Sigmoid colon (tissue), 7 donors: Measurements from ENCODE around the gene MAGEC3. TPM values are rescaled to one million over a fixed set of nuclear protein-coding genes. Genes with fewer than 3 reads are reported as not detected.

Source experiments
- DNase-seq: peaks from one replicate; pipeline ENCODE4 v3.0.0-alpha.2; 2019
- H3K27ac ChIP-seq, 4 donors: fragments of 200-600 bp; sonication (generic); one replicate each; pipeline ENCODE4 v1.5.1; 2016 to 2019; ENCODE audit warnings: mild to moderate bottlenecking in 1 of 4
- H3K27me3 ChIP-seq, 3 donors: fragments of 200-600 bp; sonication (generic); one replicate each; pipeline ENCODE4 v1.5.1; 2019; ENCODE audit warnings: mild to moderate bottlenecking in 1 of 3
- H3K36me3 ChIP-seq, 4 donors: fragments of 200-600 bp; sonication (generic); one replicate each; pipeline ENCODE4 v1.5.1; 2016 to 2019
- H3K4me1 ChIP-seq, 4 donors: fragments of 200-600 bp; sonication (generic); one replicate each; pipeline ENCODE4 v1.5.1; 2017 to 2019
- H3K4me3 ChIP-seq, 4 donors: fragments of 200-600 bp; sonication (generic); one replicate each; pipeline ENCODE4 v1.5.1; 2017 to 2019; ENCODE audit warnings: mild to moderate bottlenecking in 2 of 4, moderate library complexity in 1 of 4
- H3K9me3 ChIP-seq, 4 donors: fragments of 200-600 bp in 3 of 4; sonication (generic) in 3 of 4; one replicate each; pipeline versions ENCODE4 v1.5.1 to v1.6.1; 2013 to 2019
- EP300 ChIP-seq, 4 donors: sonication (generic); formaldehyde crosslinking; IDR thresholded peaks; one replicate each; pipeline ENCODE4 v1.6.1; 2017; ENCODE audit warnings: antibody characterized with exemption in 4 of 4
- POLR2A ChIP-seq, 2 donors: fragments of 450-650 bp; IDR thresholded peaks; one replicate each; pipeline ENCODE4 v1.6.1; 2016; ENCODE audit warnings: antibody characterized with exemption in 2 of 2, mild to moderate bottlenecking in 2 of 2, moderate library complexity in 2 of 2
- POLR2AphosphoS5 ChIP-seq, 4 donors: sonication (generic); formaldehyde crosslinking; IDR thresholded peaks; one replicate each; pipeline ENCODE4 v1.6.1; 2017; ENCODE audit warnings: antibody characterized with exemption in 4 of 4
- WGBS, 2 donors: extraction: QIAGEN DNeasy Blood & Tissue Kit; methylation state at CpG; one replicate each; pipeline ENCODE4 v1.1.7; 2013; 5-methylcytosine and 5-hydroxymethylcytosine counted together
- intact Hi-C: fragments of 100-400 bp; cut with DNase I; formaldehyde crosslinking; loops from one replicate; pipeline ENCODE4 v1.15.1; 2023
- polyA plus RNA-seq, 3 donors: library from polyadenylated mRNA; stranded (reverse); fragments of 200-250 nt; gene quantifications; one replicate each; pipeline ENCODE4 v1.2.3, GENCODE V29; 2013
- total RNA-seq, 4 donors: library from RNA; depleted of rRNA; stranded (reverse); fragments of >200 nt; gene quantifications; one replicate each; pipeline ENCODE4 v1.1.0, GENCODE V29; 2016
- TF ChIP-seq, protein P1 (sequence below), 4 experiments: fragments of 450-650 bp in 3 of 4; fragments of 200-600 bp in 1 of 4; IDR thresholded peaks; one replicate each; pipeline ENCODE4 v1.5.1; 2016 to 2019; ENCODE audit warnings: antibody characterized with exemption in 4 of 4, mild to moderate bottlenecking in 3 of 4, moderate library complexity in 2 of 4
- donor health status: healthy with polysubstance abuse.
- donor health status: Bipolar disorder and iron deficiency.
- donor health status: healthy.

Gene MAGEC3
- total and polyA plus RNA-seq, 7 donors = not detected

GRCh38 chrX:141935645-141936044 lies 97.5 kb downstream of the MAGEC3 start:
- TF ChIP-seq POLR2A (IDR thresholded peaks at IDR 0.05) (no peak), EP300 (IDR thresholded peaks at IDR 0.05) (no peak), POLR2AphosphoS5 (IDR thresholded peaks at IDR 0.05) (no peak)
- TF ChIP-seq, protein P1, sequence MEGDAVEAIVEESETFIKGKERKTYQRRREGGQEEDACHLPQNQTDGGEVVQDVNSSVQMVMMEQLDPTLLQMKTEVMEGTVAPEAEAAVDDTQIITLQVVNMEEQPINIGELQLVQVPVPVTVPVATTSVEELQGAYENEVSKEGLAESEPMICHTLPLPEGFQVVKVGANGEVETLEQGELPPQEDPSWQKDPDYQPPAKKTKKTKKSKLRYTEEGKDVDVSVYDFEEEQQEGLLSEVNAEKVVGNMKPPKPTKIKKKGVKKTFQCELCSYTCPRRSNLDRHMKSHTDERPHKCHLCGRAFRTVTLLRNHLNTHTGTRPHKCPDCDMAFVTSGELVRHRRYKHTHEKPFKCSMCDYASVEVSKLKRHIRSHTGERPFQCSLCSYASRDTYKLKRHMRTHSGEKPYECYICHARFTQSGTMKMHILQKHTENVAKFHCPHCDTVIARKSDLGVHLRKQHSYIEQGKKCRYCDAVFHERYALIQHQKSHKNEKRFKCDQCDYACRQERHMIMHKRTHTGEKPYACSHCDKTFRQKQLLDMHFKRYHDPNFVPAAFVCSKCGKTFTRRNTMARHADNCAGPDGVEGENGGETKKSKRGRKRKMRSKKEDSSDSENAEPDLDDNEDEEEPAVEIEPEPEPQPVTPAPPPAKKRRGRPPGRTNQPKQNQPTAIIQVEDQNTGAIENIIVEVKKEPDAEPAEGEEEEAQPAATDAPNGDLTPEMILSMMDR (IDR thresholded peaks at IDR 0.05) = no peak
- no peaks in the 10 kb centered on the region for H3K27me3 ChIP-seq
- 38 to 74% methylated on average over 2 of the region's 2 CpGs for WGBS, 2 donors
- H3K36me3 ChIP-seq = no peaks in the 10 kb centered on the region
- intact Hi-C loops = no loop called here
- no peak overlapping the region for H3K27ac ChIP-seq
- H3K4me3 ChIP-seq = no peak overlapping the region
- no peaks in the 10 kb centered on the region for H3K9me3 ChIP-seq
- H3K4me1 ChIP-seq = no peaks in the 10 kb centered on the region
- no peak for DNase-seq

DNA sequence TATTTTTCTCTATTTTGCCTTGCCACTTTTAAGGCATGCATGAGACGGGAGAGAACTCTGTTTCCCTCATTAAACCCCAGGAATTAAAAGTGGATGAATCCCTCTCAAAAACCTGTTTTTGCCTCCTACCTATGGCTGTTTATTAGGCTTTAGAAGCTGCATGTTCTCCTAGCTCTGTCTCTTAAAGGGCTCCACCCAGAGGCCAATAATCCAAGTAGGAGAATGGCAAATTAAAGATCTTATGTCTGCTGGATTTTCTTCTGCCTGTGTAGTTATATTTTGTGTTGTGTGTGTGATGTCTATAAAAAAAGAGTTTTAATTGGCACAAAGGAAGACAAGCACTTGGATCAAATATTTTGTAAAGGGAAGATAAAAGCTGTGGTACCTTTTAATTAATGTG lies 98.0 kb downstream of the MAGEC3 start:
- intact Hi-C loops = no loop called here
- H3K36me3 ChIP-seq = no peaks in the 10 kb centered on the region
- H3K9me3 ChIP-seq = no peaks in the 10 kb centered on the region
- H3K27me3 ChIP-seq = no peaks in the 10 kb centered on the region
- H3K4me3 ChIP-seq = no peak overlapping the region
- WGBS, 2 donors = 57 to 88% methylated on average over 1 of the region's 1 CpG
- H3K27ac ChIP-seq = no peak overlapping the region
- H3K4me1 ChIP-seq = no peaks in the 10 kb centered on the region
- TF ChIP-seq POLR2A (IDR thresholded peaks at IDR 0.05) = no peak
- TF ChIP-seq, protein P1 (IDR thresholded peaks at IDR 0.05) = no peak
- no peak for TF ChIP-seq POLR2AphosphoS5 (IDR thresholded peaks at IDR 0.05)
- TF ChIP-seq EP300 (IDR thresholded peaks at IDR 0.05) = no peak
- no peak for DNase-seq

GRCh38 chrX:141941234-141941633 lies 103.1 kb downstream of the MAGEC3 start:
- no peak overlapping the region for H3K27ac ChIP-seq
- no peak overlapping the region for H3K4me3 ChIP-seq
- no peaks in the 10 kb centered on the region for H3K27me3 ChIP-seq
- no peak for DNase-seq
- 89 to 93% methylated on average over 2 of the region's 2 CpGs for WGBS, 2 donors
- no peaks in the 10 kb centered on the region for H3K9me3 ChIP-seq
- no peak for TF ChIP-seq POLR2A (IDR thresholded peaks at IDR 0.05)
- no peak for TF ChIP-seq POLR2AphosphoS5 (IDR thresholded peaks at IDR 0.05)
- no peak for TF ChIP-seq EP300 (IDR thresholded peaks at IDR 0.05)
- TF ChIP-seq, protein P1 (IDR thresholded peaks at IDR 0.05) = no peak
- intact Hi-C loops = no loop called here
- H3K4me1 ChIP-seq = no peaks in the 10 kb centered on the region
- H3K36me3 ChIP-seq = no peaks in the 10 kb centered on the region

GRCh38 chrX:141945426-141945825 lies 107.3 kb downstream of the MAGEC3 start:
- Histone ChIP-seq H3K9me3 (no peaks in the 10 kb centered on the region), H3K4me3 (no peak overlapping the region), H3K4me1 (no peaks in the 10 kb centered on the region), H3K27ac (no peak overlapping the region), H3K36me3 (no peaks in the 10 kb centered on the region), H3K27me3 (no peaks in the 10 kb centered on the region)
- TF ChIP-seq POLR2AphosphoS5 (IDR thresholded peaks at IDR 0.05) (no peak), EP300 (IDR thresholded peaks at IDR 0.05) (no peak), POLR2A (IDR thresholded peaks at IDR 0.05) (no peak)
- TF ChIP-seq, protein P1 (IDR thresholded peaks at IDR 0.05) = no peak
- WGBS, 2 donors = 73 to 80% methylated on average over 7 of the region's 7 CpGs
- intact Hi-C loops = no loop called here
- no peak for DNase-seq

DNA sequence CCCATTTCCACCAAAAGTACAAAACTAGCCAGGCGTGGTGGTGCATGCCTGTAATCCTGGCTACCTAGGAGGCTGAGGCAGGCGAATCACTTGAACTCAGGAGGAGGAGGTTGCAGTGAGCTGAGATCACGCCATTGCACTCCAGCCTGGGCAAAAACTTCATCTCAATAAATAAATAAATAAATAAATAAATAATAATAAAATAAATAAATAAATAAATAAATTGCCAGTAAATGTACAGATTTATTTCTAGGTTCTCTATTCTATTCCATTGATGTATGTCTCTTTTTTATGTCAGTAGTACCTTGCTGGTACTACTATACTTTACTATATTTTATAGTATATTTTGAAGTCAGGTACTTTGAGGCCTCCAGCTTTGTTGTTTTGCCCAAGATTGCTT lies 109.2 kb downstream of the MAGEC3 start:
- H3K36me3 ChIP-seq = no peaks in the 10 kb centered on the region
- H3K4me3 ChIP-seq = no peak overlapping the region
- H3K27me3 ChIP-seq = no peaks in the 10 kb centered on the region
- H3K4me1 ChIP-seq = no peaks in the 10 kb centered on the region
- intact Hi-C loops = no loop called here
- WGBS, 2 donors = 86 to 90% methylated on average over 3 of the region's 3 CpGs
- H3K9me3 ChIP-seq = no peaks in the 10 kb centered on the region
- H3K27ac ChIP-seq = no peak overlapping the region
- DNase-seq = no peak
- TF ChIP-seq, protein P1 (IDR thresholded peaks at IDR 0.05) = no peak
- TF ChIP-seq EP300 (IDR thresholded peaks at IDR 0.05) (no peak), POLR2AphosphoS5 (IDR thresholded peaks at IDR 0.05) (no peak), POLR2A (IDR thresholded peaks at IDR 0.05) (no peak)
